Upper lobe of left lung (tissue), 4 donors: ENCODE data around the gene COL15A1.

Source experiments
- EP300 ChIP-seq, 4 donors: sonication (generic); formaldehyde crosslinking; IDR thresholded peaks; one replicate each; pipeline ENCODE4 v1.5.1; 2017; ENCODE audit warnings: antibody characterized with exemption in 4 of 4, control low read depth in 2 of 4
- POLR2A ChIP-seq, 4 donors: fragments of 450-650 bp; IDR thresholded peaks; one replicate each; pipeline ENCODE4 v1.5.1; 2016 to 2017; ENCODE audit warnings: antibody characterized with exemption in 4 of 4, mild to moderate bottlenecking in 2 of 4
- TF ChIP-seq, protein P1 (sequence below), 6 experiments: fragments of 450-650 bp in 4 of 6; fragments of 200-600 bp in 2 of 6; sonication (generic) in 2 of 6; IDR thresholded peaks; one replicate each; pipeline ENCODE4 v1.5.1; 2016 to 2019; ENCODE audit warnings: antibody characterized with exemption in 6 of 6

DNA sequence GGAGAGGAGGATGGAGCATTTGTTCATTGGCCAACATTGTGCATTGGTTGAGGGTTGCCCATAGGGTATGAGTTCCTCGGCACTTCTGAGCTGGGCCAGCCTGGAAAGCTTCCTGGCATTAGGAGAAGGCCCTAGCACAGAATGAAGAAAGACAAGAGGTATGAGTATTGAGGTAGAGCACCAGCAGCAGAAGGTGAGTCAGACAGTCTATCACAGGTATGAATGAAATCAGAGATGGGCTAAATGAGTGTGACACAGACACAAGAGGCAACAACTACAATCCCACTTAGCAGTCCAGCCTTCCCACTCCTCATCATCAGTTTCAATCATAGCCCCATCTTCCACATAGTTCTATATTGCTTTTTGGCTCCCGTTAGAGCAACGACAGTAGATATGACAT lies 135.8 kb downstream of the COL15A1 start:
- TF ChIP-seq EP300 (IDR thresholded peaks at IDR 0.05), result no peak
- TF ChIP-seq, protein P1, sequence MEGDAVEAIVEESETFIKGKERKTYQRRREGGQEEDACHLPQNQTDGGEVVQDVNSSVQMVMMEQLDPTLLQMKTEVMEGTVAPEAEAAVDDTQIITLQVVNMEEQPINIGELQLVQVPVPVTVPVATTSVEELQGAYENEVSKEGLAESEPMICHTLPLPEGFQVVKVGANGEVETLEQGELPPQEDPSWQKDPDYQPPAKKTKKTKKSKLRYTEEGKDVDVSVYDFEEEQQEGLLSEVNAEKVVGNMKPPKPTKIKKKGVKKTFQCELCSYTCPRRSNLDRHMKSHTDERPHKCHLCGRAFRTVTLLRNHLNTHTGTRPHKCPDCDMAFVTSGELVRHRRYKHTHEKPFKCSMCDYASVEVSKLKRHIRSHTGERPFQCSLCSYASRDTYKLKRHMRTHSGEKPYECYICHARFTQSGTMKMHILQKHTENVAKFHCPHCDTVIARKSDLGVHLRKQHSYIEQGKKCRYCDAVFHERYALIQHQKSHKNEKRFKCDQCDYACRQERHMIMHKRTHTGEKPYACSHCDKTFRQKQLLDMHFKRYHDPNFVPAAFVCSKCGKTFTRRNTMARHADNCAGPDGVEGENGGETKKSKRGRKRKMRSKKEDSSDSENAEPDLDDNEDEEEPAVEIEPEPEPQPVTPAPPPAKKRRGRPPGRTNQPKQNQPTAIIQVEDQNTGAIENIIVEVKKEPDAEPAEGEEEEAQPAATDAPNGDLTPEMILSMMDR (IDR thresholded peaks at IDR 0.05), result no peak
- no peak for TF ChIP-seq POLR2A (IDR thresholded peaks at IDR 0.05)
